Activated CD8-positive, alpha-beta memory T cell treated with anti-CD3 and anti-CD28 coated beads, Interleukin-2, amount 10 ng/mL, durations not matched to agents 7 days and 5 days (primary cell): ENCODE data around the gene UBR1. TPM values are rescaled to one million over a fixed set of nuclear protein-coding genes. Genes with fewer than 3 reads are reported as not detected.
"Not testable (repeated sequence)": the region's sequence is repeated elsewhere in the genome, so short reads cannot be mapped to it uniquely, and the experiment has no call there.

Experiments used
- ATAC-seq: fragments of 150-1000 bp; cut with Tn5 transposase; one replicate; pipeline ENCODE4 v1.10.0; 2021; ENCODE audit warnings: moderate library complexity
- CTCF ChIA-PET: fragments of 350-600 bp; sonication (Branson Sonifier 250); formaldehyde crosslinking; loops from one replicate; lab custom pipeline; 2021; ENCODE audit warnings: antibody characterized with exemption; lab: Charles Lee
- DNase-seq: peaks from one replicate; pipeline ENCODE4 v3.0.0-alpha.2; 2020
- H3K27ac Mint-ChIP-seq: one replicate; pipeline ENCODE4 v1.8.0; 2021; ENCODE audit warnings: mild to moderate bottlenecking, mixed read lengths
- H3K27me3 Mint-ChIP-seq: one replicate; pipeline ENCODE4 v1.8.0; 2021; ENCODE audit warnings: mixed read lengths
- H3K36me3 Mint-ChIP-seq: one replicate; pipeline ENCODE4 v1.8.0; 2021; ENCODE audit warnings: mild to moderate bottlenecking, mixed read lengths
- H3K4me1 Mint-ChIP-seq: one replicate; pipeline ENCODE4 v1.8.0; 2021; ENCODE audit warnings: mixed read lengths
- H3K4me3 Mint-ChIP-seq: one replicate; pipeline ENCODE4 v1.8.0; 2021; ENCODE audit warnings: mild to moderate bottlenecking, moderate library complexity, mixed read lengths
- H3K9me3 Mint-ChIP-seq: one replicate; pipeline ENCODE4 v1.8.0; 2022; ENCODE audit warnings: low read depth, mixed read lengths
- total RNA-seq, 2 experiments: library from RNA; stranded (reverse); gene quantifications; one replicate each; pipeline ENCODE4 v1.2.3, GENCODE V29; 2021

Gene UBR1
- total RNA-seq, 2 experiments from 2014 or later, result 34.9 to 42.1 TPM

DNA sequence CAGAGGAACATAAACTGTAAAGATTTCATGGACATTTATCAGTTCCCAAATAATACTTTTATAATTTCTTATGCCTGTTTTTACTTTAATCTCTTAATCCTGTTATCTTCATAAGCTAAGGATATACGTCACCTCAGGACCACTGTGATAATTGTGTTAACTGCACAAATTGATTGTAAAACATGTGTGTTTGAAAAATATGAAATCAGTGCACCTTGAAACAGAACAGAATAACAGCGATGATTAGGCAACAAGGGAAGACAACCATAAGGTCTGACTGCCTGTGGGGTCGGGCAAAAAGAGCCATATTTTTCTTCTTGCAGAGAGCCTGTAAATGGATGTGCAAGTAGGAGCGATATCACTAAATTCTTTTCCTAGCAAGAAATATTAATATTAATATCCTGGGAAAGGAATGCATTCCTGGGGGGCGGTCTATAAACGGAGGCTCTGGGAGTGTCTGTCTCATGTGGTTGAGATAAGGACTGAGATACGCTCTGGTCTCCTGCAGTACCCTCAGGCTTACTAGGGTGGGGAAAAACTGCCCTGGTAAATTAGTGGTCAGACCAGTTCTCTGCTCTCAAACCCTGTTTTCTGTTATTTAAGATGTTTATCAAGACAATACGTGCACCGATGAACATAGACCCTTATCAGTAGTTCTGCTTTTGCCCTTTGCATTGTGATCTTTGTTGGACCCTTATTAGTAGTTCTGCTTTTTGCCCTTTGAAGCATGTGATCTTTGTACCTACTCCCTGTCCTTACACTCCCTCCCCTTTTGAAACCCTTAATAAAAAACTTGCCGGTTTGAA, 22.5 kb upstream of the UBR1 start:
- DNase-seq, ATAC-seq, H3K36me3 Mint-ChIP-seq, CTCF ChIA-PET, H3K4me1 Mint-ChIP-seq, H3K4me3 Mint-ChIP-seq, H3K9me3 Mint-ChIP-seq, H3K27ac Mint-ChIP-seq: not testable (repeated sequence)
- peaks cover 11% of the 10 kb centered on the region for H3K27me3 Mint-ChIP-seq

GRCh38 chr15:43127752-43128151, 21.9 kb upstream of the UBR1 start:
- DNase-seq, result no peak
- H3K9me3 Mint-ChIP-seq, result no peaks in the 10 kb centered on the region
- H3K27ac Mint-ChIP-seq, result no peak overlapping the region
- H3K27me3 Mint-ChIP-seq, result peaks cover 11% of the 10 kb centered on the region
- H3K4me1 Mint-ChIP-seq, result peaks cover 13% of the 10 kb centered on the region
- no peak for ATAC-seq
- CTCF ChIA-PET, result no interaction called here
- H3K4me3 Mint-ChIP-seq, result no peak overlapping the region
- H3K36me3 Mint-ChIP-seq, result peaks cover 3% of the 10 kb centered on the region

DNA sequence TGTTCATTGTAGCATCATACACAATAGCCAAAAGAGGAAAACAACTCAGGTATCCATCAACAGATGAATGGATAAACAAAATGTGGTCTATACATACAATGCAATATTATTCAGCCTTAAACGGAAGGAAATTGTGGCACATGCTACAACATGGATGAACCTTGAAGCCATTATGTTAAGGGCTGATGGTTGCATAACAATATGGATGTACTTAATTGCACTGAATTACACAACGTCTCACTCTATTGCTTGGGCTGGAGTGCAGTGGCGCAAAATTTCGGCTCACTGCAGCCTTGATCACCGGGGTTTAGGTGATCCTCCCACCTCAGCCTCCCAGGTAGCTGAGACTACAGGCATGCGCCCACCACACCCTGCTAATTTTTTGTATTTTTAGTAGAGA, 20.5 kb upstream of the UBR1 start:
- CTCF ChIA-PET, result no interaction called here
- H3K36me3 Mint-ChIP-seq, result peaks cover 3% of the 10 kb centered on the region
- no peak overlapping the region for H3K4me3 Mint-ChIP-seq
- no peak overlapping the region for H3K27ac Mint-ChIP-seq
- DNase-seq, result no peak
- peaks cover 17% of the 10 kb centered on the region for H3K4me1 Mint-ChIP-seq
- ATAC-seq, result no peak
- no peaks in the 10 kb centered on the region for H3K9me3 Mint-ChIP-seq
- peaks cover 11% of the 10 kb centered on the region for H3K27me3 Mint-ChIP-seq

DNA sequence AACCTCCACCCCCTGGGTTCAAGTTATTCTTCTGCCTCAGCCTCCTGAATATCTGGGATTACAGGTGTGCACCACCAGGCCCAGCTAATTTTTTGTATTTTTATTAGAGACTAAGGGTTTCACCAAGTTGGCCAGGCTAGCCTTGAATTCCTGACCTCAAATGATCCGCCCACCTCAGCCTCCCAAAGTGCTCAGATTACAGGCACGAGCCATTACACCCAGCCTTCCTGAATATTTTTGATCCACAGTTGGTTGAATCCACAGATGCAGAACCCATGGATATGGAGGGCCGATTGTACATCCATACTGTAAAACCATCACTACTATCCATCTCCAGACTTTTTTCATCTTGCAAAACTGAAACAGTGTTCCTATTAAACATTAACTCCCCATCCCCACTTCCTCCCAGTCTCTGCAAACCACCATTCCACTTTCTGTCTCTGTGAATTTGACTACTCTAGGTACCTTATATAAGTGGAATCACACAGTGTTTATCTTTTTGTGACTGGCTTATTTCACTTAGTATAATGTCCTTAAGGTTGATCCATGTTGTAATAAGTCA, 19.3 kb upstream of the UBR1 start:
- peaks cover 3% of the 10 kb centered on the region for H3K36me3 Mint-ChIP-seq
- ATAC-seq, result no peak
- H3K27ac Mint-ChIP-seq, result no peak overlapping the region
- H3K27me3 Mint-ChIP-seq, result peaks cover 15% of the 10 kb centered on the region
- no peaks in the 10 kb centered on the region for H3K9me3 Mint-ChIP-seq
- CTCF ChIA-PET, result no interaction called here
- H3K4me3 Mint-ChIP-seq, result no peak overlapping the region
- peaks cover 17% of the 10 kb centered on the region for H3K4me1 Mint-ChIP-seq
- no peak for DNase-seq

- Mint-ChIP-seq H3K27ac (no peak overlapping the region), H3K9me3 (no peaks in the 10 kb centered on the region), H3K36me3 (peaks cover 2% of the 10 kb centered on the region), H3K27me3 (peaks cover 24% of the 10 kb centered on the region), H3K4me1 (peaks cover 21% of the 10 kb centered on the region), H3K4me3 (peak overlapping the region; percentile 83)
- DNase-seq, result no peak
- CTCF ChIA-PET, result no interaction called here
- no peak for ATAC-seq
Observed at GRCh38 chr15:43121863-43122262, 16.0 kb upstream of the UBR1 start.

DNA sequence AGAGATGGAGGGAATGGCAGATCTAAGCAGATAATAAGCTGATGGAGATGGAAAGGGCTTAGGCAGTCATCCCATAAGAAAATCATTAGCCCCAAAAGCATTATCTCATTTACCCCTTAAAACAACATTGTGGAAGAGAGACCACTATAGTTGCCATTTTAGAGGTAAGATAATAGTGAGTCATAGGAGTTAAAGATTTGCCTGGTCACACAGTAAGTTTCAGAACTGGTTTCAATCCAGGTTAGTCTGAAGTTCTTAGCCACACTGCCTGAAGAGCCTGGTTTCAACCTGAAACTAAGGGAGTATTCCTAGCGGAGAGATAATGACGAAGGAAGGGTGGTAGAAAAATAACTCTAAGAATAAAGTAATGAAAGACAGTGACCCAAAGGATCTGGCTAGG, 13.0 kb upstream of the UBR1 start:
- DNase-seq (no peak), ATAC-seq (no peak)
- no peak overlapping the region for H3K4me3 Mint-ChIP-seq
- H3K4me1 Mint-ChIP-seq, result peaks cover 18% of the 10 kb centered on the region
- peaks cover 37% of the 10 kb centered on the region for H3K27me3 Mint-ChIP-seq
- CTCF ChIA-PET, result no interaction called here
- H3K27ac Mint-ChIP-seq, result no peak overlapping the region
- no peaks in the 10 kb centered on the region for H3K9me3 Mint-ChIP-seq
- peaks cover 2% of the 10 kb centered on the region for H3K36me3 Mint-ChIP-seq

DNA sequence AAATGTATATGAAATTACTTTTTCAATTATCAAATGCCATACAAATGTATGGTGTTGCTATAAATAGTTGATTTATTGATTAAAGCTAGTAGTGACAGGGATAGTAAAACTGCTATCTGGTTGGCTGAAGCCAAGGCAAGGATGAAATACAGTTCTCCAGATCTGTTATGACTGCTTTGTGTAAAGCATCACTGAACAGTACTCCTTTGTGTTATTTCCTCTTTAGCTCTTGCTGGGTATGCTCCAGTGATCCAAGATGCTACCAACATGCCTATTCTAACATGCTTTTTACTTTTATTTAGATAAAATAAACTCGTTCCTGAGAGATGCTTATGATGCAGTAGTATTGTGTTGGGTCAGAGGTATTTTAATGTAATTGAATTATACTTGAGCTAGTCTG, 12.4 kb upstream of the UBR1 start:
- no peak for DNase-seq
- H3K27me3 Mint-ChIP-seq, result peaks cover 37% of the 10 kb centered on the region
- CTCF ChIA-PET, result no interaction called here
- H3K4me1 Mint-ChIP-seq, result peaks cover 16% of the 10 kb centered on the region
- H3K36me3 Mint-ChIP-seq, result peaks cover under 1% of the 10 kb centered on the region
- H3K4me3 Mint-ChIP-seq, result no peak overlapping the region
- H3K9me3 Mint-ChIP-seq, result no peaks in the 10 kb centered on the region
- no peak overlapping the region for H3K27ac Mint-ChIP-seq
- ATAC-seq, result no peak

DNA sequence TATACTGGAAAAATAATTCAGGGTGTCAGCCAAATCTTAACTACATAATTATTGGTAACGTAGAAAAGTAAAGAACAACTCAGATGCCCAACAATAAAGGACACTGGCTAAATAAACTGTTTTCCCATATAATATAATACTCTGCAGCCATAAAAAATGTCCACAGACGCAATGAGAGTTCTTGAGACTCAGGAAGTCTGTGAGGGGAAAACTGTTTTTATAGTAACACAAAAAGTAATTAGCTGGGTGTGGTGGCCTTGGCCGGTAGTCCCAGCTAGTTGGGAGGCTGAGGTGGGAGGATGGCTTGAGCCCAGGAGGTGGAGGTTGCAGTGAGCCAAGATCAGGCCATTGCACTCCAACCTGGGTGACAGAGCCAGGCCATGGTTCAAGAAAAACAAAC, 5.5 kb upstream of the UBR1 start:
- no peak for DNase-seq
- Mint-ChIP-seq H3K27me3 (peaks cover 11% of the 10 kb centered on the region), H3K4me1 (peaks cover 6% of the 10 kb centered on the region), H3K36me3 (no peaks in the 10 kb centered on the region), H3K27ac (no peak overlapping the region), H3K4me3 (no peak overlapping the region), H3K9me3 (no peaks in the 10 kb centered on the region)
- CTCF ChIA-PET, result interaction anchor here (0.7 to 1.4 kb wide), 2 partner anchors 28 to 122 kb away, joined by 3 to 4 read pairs; no protein-coding TSS in a partner anchor
- ATAC-seq, result no peak

DNA sequence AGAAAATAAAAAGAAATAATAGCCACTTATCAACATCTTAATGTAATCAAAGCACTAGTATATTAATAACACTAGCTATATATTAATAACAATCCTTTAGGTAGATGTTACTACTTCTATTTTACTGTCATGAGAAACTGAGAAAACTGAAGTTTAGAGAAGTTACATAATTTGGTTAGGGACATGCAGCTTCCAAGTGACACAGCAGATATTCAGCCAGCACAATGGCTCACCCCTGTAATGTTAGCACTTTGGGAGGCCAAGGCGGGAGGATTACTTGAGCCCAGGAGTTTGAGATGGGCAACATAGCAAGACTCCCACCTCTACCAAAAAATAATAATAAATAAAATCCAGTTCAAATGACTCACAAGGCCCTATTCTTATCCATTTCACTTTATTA, 1.9 kb upstream of the UBR1 start:
- peaks cover 3% of the 10 kb centered on the region for H3K27me3 Mint-ChIP-seq
- H3K4me3 Mint-ChIP-seq, result no peak overlapping the region
- ATAC-seq (no peak), DNase-seq (no peak)
- no peak overlapping the region for H3K27ac Mint-ChIP-seq
- CTCF ChIA-PET, result no interaction called here
- no peaks in the 10 kb centered on the region for H3K9me3 Mint-ChIP-seq
- peaks cover 12% of the 10 kb centered on the region for H3K36me3 Mint-ChIP-seq
- H3K4me1 Mint-ChIP-seq, result peaks cover 30% of the 10 kb centered on the region

DNA sequence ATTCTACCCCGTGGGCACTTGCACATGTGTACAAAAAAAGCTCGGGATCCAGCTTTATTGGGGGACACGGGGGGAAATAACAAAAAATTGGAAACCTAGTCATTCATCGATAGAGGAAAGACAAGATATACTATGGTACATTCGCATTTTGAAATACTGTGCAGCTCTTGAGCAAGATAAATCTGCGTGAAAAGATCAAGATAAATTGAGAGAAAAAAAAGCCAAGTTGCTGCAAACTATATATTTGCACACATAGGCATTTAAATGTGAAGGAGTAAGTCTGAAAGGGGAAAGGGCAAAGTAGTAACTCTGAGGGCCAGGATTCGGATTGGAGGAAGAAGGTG, 620 bp upstream of the UBR1 start:
- H3K36me3 Mint-ChIP-seq, result peaks cover 21% of the 10 kb centered on the region
- no peaks in the 10 kb centered on the region for H3K9me3 Mint-ChIP-seq
- peak overlapping the region; percentile 97 for H3K4me3 Mint-ChIP-seq
- DNase-seq, result no peak
- CTCF ChIA-PET, result interaction anchor here (1.0 kb wide), 1 partner anchor 26 kb away, joined by 3 read pairs; no protein-coding TSS in a partner anchor
- no peak for ATAC-seq
- H3K27ac Mint-ChIP-seq, result peak overlapping the region; percentile 96
- H3K4me1 Mint-ChIP-seq, result peaks cover 37% of the 10 kb centered on the region
- peaks cover 3% of the 10 kb centered on the region for H3K27me3 Mint-ChIP-seq

GRCh38 chr15:43105077-43105736, 631 bp downstream of the UBR1 start:
- CTCF ChIA-PET, result no interaction called here
- ATAC-seq (peak; percentile 48), DNase-seq (peak; percentile 55)
- H3K27ac Mint-ChIP-seq, result peak overlapping the region; percentile 96
- H3K4me3 Mint-ChIP-seq, result peak overlapping the region; percentile 97
- H3K9me3 Mint-ChIP-seq, result no peaks in the 10 kb centered on the region
- peaks cover 47% of the 10 kb centered on the region for H3K4me1 Mint-ChIP-seq
- peaks cover 32% of the 10 kb centered on the region for H3K36me3 Mint-ChIP-seq
- H3K27me3 Mint-ChIP-seq, result peaks cover 3% of the 10 kb centered on the region

DNA sequence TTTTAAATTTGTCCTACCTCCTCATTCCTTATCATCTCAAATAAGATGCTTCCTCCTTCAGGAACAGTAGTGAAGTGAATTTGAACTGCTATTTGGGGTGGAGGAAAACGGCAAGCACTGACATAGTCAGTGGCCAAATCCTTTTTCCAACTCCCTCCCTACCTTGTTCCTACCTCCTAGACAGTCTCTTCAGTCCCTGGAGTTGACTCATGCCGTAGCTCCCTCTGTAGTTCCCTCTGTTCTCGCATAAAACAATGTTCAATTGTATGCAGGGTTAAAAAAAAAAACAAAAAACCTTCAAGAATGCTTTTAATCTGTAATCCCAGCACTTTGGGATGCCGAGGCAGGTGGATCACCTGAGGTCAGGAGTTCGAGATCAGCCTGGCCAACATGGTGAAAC, 1.4 kb downstream of the UBR1 start:
- DNase-seq, result no peak
- Mint-ChIP-seq H3K9me3 (no peaks in the 10 kb centered on the region), H3K4me1 (peaks cover 52% of the 10 kb centered on the region), H3K36me3 (peaks cover 38% of the 10 kb centered on the region), H3K27me3 (peaks cover 3% of the 10 kb centered on the region), H3K4me3 (peak overlapping the region; percentile 66), H3K27ac (no peak overlapping the region)
- CTCF ChIA-PET, result interaction anchor here (1.1 to 1.6 kb wide), 2 partner anchors 13 to 400 kb away, joined by 4 to 6 read pairs; no protein-coding TSS in a partner anchor
- ATAC-seq, result no peak

GRCh38 chr15:43103907-43104306, 1.9 kb downstream of the UBR1 start:
- peaks cover 52% of the 10 kb centered on the region for H3K4me1 Mint-ChIP-seq
- no peaks in the 10 kb centered on the region for H3K9me3 Mint-ChIP-seq
- ATAC-seq (no peak), DNase-seq (no peak)
- H3K4me3 Mint-ChIP-seq, result no peak overlapping the region
- H3K27me3 Mint-ChIP-seq, result peaks cover 3% of the 10 kb centered on the region
- H3K36me3 Mint-ChIP-seq, result peaks cover 38% of the 10 kb centered on the region
- CTCF ChIA-PET, result interaction anchor here (1.1 to 1.6 kb wide), 3 partner anchors 13 to 399 kb away, joined by 4 to 6 read pairs (median 4); no protein-coding TSS in a partner anchor
- no peak overlapping the region for H3K27ac Mint-ChIP-seq
